Adipocyte (in vitro differentiated cells): ENCODE data around the gene RTP4.

Experiments
- DNase-seq: peaks from one replicate; pipeline ENCODE4 v3.0.0-alpha.2; 2015; ENCODE audit warnings: low read depth
- H3K27me3 ChIP-seq: replicated peaks from 2 replicates; pipeline ENCODE4 v1.7.0; 2013; ENCODE audit warnings: mild to moderate bottlenecking, low read length, moderate library complexity; ENCODE audit not compliant: control insufficient read depth, insufficient read depth
- H3K36me3 ChIP-seq: 2 replicates; pipeline ENCODE4 v1.7.0; 2013; ENCODE audit warnings: low read length, mild to moderate bottlenecking, moderate library complexity; ENCODE audit not compliant: control insufficient read depth, insufficient read depth, severe bottlenecking
- H3K4me1 ChIP-seq: 2 replicates; pipeline ENCODE4 v1.7.0; 2013; ENCODE audit warnings: mild to moderate bottlenecking, low read length, moderate library complexity; ENCODE audit not compliant: control insufficient read depth, insufficient read depth
- H3K4me3 ChIP-seq: 2 replicates; pipeline ENCODE4 v1.7.0; 2013; ENCODE audit warnings: mild to moderate bottlenecking, low read length, moderate library complexity
- H3K9ac ChIP-seq: 2 replicates; pipeline ENCODE4 v1.7.0; 2013; ENCODE audit warnings: mild to moderate bottlenecking, low read length, moderate library complexity
- H3K9me3 ChIP-seq: 2 replicates; pipeline ENCODE4 v1.7.0; 2013; ENCODE audit warnings: mild to moderate bottlenecking, low read length, moderate library complexity; ENCODE audit not compliant: control insufficient read depth

RTP4 gene

GRCh38 chr3:187375581-187375980 is 7.4 kb downstream of the RTP4 start:
- H3K36me3 ChIP-seq: no peaks in the 10 kb centered on the region
- no peaks in the 10 kb centered on the region for H3K9me3 ChIP-seq
- no peak for DNase-seq
- no peak overlapping the region for H3K4me3 ChIP-seq
- no peak overlapping the region for H3K9ac ChIP-seq
- no peaks in the 10 kb centered on the region for H3K4me1 ChIP-seq
- H3K27me3 ChIP-seq: no peaks in the 10 kb centered on the region

- Histone ChIP-seq H3K9me3 (no peaks in the 10 kb centered on the region), H3K9ac (no peak overlapping the region), H3K27me3 (no peaks in the 10 kb centered on the region), H3K4me3 (no peak overlapping the region), H3K4me1 (no peaks in the 10 kb centered on the region), H3K36me3 (no peaks in the 10 kb centered on the region)
- no peak for DNase-seq
These were observed 9.7 kb downstream of the RTP4 start for GRCh38 chr3:187377842-187378241.

DNA sequence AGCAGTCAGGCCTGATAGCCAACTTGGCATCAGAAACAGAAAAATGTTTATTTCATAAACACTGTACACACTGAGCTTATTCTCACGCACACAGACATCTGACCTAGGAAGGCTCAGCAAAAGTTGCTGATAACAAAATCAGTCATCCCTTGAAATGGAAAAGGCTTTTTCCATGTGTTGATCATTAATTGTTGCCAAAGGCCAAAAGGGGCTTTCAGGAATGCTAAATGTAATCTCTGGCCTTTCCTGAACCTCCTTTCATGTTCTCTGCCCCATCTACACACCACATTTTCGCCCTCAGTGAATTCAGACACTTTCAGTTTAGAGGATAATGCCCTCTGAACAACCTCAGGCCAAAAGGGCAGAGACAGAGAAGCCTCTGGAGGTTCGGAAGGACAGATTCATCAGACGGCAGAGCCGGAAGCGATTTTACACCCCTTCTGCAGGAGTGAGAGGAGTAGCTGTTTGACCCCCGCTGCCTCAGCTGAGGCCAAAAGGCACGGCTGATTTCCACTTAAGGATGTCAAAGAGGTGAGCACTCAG is 14.5 kb downstream of the RTP4 start:
- H3K27me3 ChIP-seq: no peaks in the 10 kb centered on the region
- DNase-seq: no peak
- H3K4me3 ChIP-seq: no peak overlapping the region
- H3K4me1 ChIP-seq: no peaks in the 10 kb centered on the region
- no peaks in the 10 kb centered on the region for H3K36me3 ChIP-seq
- no peaks in the 10 kb centered on the region for H3K9me3 ChIP-seq
- no peak overlapping the region for H3K9ac ChIP-seq

DNA sequence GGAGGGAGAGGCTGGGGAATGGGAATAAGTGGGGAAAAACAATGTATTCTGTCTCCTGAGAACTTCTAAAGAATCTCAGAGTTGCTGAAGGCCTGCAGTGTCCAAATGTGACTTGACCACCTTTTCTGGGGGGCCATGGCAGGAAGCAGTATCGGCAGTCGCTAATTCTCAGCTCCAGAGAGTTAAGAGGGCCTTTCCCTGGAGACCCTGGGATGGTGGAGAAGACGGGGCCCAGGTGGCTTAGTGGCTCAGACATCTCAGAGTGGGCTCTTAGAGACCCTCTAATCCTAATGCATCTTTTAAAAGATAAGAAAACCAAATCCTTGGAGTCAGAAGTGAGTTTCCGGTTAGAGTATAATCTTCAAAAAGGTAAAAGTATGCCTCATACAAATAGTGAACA is 15.1 kb downstream of the RTP4 start:
- no peak overlapping the region for H3K4me3 ChIP-seq
- H3K9me3 ChIP-seq: no peaks in the 10 kb centered on the region
- H3K4me1 ChIP-seq: no peaks in the 10 kb centered on the region

DNA sequence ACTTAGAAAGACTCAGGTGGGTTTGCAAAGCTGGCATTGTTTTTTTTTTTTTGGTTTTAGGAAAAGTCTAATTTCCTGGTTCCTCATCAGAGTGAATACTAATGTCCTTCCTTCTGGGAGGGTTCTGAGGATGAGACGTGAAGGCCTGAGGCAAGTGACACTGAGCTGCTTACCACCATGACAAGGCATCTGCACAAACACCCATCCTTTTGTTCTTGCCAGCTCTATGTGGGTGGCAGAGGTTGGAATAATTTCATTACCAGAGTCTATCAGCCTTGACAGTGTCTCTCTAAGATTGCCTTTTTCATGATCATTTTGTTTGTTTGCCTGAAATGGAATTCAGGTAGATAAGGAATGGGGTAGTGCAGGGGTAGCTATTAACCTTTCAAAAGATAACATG is 17.1 kb downstream of the RTP4 start:
- no peak overlapping the region for H3K4me3 ChIP-seq
- H3K27me3 ChIP-seq: no peaks in the 10 kb centered on the region
- DNase-seq: no peak
- H3K36me3 ChIP-seq: no peaks in the 10 kb centered on the region
- no peaks in the 10 kb centered on the region for H3K9me3 ChIP-seq
- H3K4me1 ChIP-seq: no peaks in the 10 kb centered on the region
- no peak overlapping the region for H3K9ac ChIP-seq

More for the DNA sequence above, 15.1 kb downstream of the RTP4 start:
- Histone ChIP-seq H3K27me3 (no peaks in the 10 kb centered on the region), H3K9ac (no peak overlapping the region), H3K36me3 (no peaks in the 10 kb centered on the region)
- DNase-seq: no peak

DNA sequence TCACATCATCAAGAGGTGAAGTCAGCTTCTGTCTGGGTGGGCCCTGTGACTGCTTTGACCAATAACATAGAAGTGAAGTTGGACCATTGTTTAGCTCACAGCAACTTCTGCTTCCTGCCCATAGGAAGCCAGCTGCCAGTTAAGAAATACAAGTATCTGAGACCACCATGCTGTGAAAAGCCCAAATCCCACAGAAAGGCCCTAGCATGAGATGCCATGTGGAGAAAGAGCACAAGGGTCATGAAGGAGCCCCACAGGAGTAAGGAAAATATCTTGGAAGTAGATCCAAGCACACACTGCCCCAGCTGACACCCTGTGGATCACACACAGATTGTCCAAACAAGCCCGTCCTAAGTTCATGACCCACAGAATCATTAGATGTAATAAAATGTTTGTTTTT is 28.5 kb downstream of the RTP4 start:
- no peak for DNase-seq
- Histone ChIP-seq H3K27me3 (no peaks in the 10 kb centered on the region), H3K4me1 (no peaks in the 10 kb centered on the region)

GRCh38 chr3:187398955-187399354 is 30.8 kb downstream of the RTP4 start:
- no peak for DNase-seq
- no peaks in the 10 kb centered on the region for H3K9me3 ChIP-seq
- H3K36me3 ChIP-seq: no peaks in the 10 kb centered on the region
- H3K4me3 ChIP-seq: no peak overlapping the region
- no peak overlapping the region for H3K9ac ChIP-seq
- H3K27me3 ChIP-seq: no peaks in the 10 kb centered on the region
- H3K4me1 ChIP-seq: peaks cover 4% of the 10 kb centered on the region

More for the DNA sequence above, 28.5 kb downstream of the RTP4 start:
- Histone ChIP-seq H3K36me3 (no peaks in the 10 kb centered on the region), H3K4me3 (no peak overlapping the region), H3K9ac (no peak overlapping the region), H3K9me3 (no peaks in the 10 kb centered on the region)

GRCh38 chr3:187400756-187401155 is 32.6 kb downstream of the RTP4 start:
- H3K4me1 ChIP-seq: peaks cover 11% of the 10 kb centered on the region
- DNase-seq: no peak
- no peaks in the 10 kb centered on the region for H3K36me3 ChIP-seq
- no peaks in the 10 kb centered on the region for H3K9me3 ChIP-seq
- H3K27me3 ChIP-seq: no peaks in the 10 kb centered on the region
- H3K4me3 ChIP-seq: no peak overlapping the region
- H3K9ac ChIP-seq: no peak overlapping the region

GRCh38 chr3:187401856-187402255 is 33.7 kb downstream of the RTP4 start:
- no peaks in the 10 kb centered on the region for H3K36me3 ChIP-seq
- peaks cover 11% of the 10 kb centered on the region for H3K4me1 ChIP-seq
- no peak overlapping the region for H3K9ac ChIP-seq
- no peaks in the 10 kb centered on the region for H3K9me3 ChIP-seq
- H3K4me3 ChIP-seq: no peak overlapping the region
- H3K27me3 ChIP-seq: no peaks in the 10 kb centered on the region
- DNase-seq: no peak

DNA sequence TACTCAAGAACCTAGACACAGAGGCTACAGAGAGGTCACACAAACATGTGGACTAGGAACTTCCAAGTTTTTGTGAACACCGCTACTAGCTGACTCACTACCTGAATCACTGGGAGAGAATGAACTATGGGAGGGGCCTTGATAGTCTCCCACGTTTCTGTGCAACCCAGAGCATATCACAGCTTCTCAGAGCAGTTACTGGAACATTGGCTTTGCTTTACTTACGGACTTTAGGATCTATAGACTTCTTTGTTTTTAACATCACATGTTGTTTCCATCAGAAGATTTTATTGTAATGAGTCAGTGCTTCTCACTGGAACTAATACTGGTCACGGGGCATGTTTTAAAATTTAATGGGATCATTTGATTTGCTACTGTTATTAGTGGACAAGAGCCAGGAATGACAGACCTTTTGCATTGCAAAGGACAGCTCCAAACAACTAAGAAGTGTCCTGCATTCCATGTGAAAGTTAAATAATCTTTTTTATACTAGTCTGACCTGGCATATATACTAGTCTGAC is 35.6 kb downstream of the RTP4 start:
- no peaks in the 10 kb centered on the region for H3K36me3 ChIP-seq
- H3K9me3 ChIP-seq: no peaks in the 10 kb centered on the region
- no peaks in the 10 kb centered on the region for H3K27me3 ChIP-seq
- no peak overlapping the region for H3K9ac ChIP-seq
- H3K4me1 ChIP-seq: peaks cover 11% of the 10 kb centered on the region
- DNase-seq: peak; percentile 55
- peak overlapping the region; percentile 38 for H3K4me3 ChIP-seq

DNA sequence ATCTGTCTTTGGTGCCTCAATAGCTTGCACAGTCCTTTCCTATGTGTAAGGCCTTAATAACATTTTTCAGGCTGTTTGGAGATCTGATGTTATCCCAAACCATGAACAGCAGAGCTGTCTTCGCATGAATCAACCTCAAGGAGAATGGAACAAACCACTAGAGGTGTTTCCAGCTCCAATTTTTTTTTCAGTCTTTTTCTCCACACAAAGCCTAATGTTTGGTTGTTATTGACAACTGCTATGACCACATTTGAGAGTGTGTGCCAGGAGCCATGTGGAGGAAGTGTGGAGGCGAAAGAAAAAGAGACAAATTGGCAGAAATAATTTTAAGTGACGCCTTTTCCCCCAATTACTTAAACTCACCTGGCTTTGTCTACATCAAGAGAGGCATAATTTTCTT is 38.7 kb downstream of the RTP4 start:
- Histone ChIP-seq H3K4me1 (peaks cover 11% of the 10 kb centered on the region), H3K9ac (no peak overlapping the region), H3K4me3 (no peak overlapping the region), H3K9me3 (no peaks in the 10 kb centered on the region), H3K36me3 (no peaks in the 10 kb centered on the region), H3K27me3 (no peaks in the 10 kb centered on the region)
- no peak for DNase-seq
